Measurements from ENCODE around the gene SLC6A8. TPM values are rescaled to one million over a fixed set of nuclear protein-coding genes. Genes with fewer than 3 reads are reported as not detected.

The SLC6A8 gene
- total and polyA plus RNA-seq, 2 donors (not counting 1 experiment from before 2014, with no cell fraction given): 0.49 to 2.9 TPM

- DNase-seq: no peak
- intact Hi-C loops (cut with micrococcal nuclease): no loop called here
- H4K20me1 ChIP-seq (ENCODE audit: control insufficient read depth, insufficient read depth, low read length, poor library complexity, severe bottlenecking): no peaks in the 10 kb centered on the region
- ChIA-PET POLR2A (no interaction called here), CTCF (interaction anchor here (1.1 kb wide), 1 partner anchor 117 kb away, joined by 4 read pairs; no protein-coding TSS in a partner anchor)
- no peak overlapping the region for H2AFZ ChIP-seq (ENCODE audit: insufficient read depth, low read depth, low read length, poor library complexity, severe bottlenecking)
- TF ChIP-seq EZH2 (IDR thresholded peaks at IDR 0.05; ENCODE audit: borderline replicate concordance, insufficient read depth, low read depth, low read length, poor library complexity, severe bottlenecking) (no peak), CTCF (IDR thresholded peaks at IDR 0.05) (no peak)
- no peaks in the 10 kb centered on the region for H3K9me3 ChIP-seq (ENCODE audit: control extremely low read depth in 1 of 3, control insufficient read depth in 2 of 3, insufficient read depth in 1 of 3, low read length in 2 of 3)
- Mint-ChIP-seq H3K27ac (no peak overlapping the region), H3K4me3 (no peak overlapping the region), H3K9me3 (ENCODE audit: insufficient read depth) (no peaks in the 10 kb centered on the region), H3K4me1 (peaks cover 12% of the 10 kb centered on the region), H3K27me3 (peaks cover 27% of the 10 kb centered on the region)
- no peaks in the 10 kb centered on the region for H3K36me3 ChIP-seq (replicated peaks in 1 of 2; ENCODE audit: control extremely low read depth in 1 of 2, control insufficient read depth in 1 of 2, extremely low read depth in 1 of 2, insufficient read depth in 2 of 2, low read length in 1 of 2)
- no peak overlapping the region for H3K4me3 ChIP-seq (ENCODE audit: control extremely low read depth in 1 of 5, extremely low read depth in 1 of 5, insufficient read depth in 1 of 5, low read depth in 2 of 5, low read length in 4 of 5)
- H3K4me1 ChIP-seq (ENCODE audit: control insufficient read depth in 2 of 2, insufficient read depth in 2 of 2, low read length in 2 of 2): peaks cover 0 to 6% of the 10 kb centered on the region in 2 donors
- no peak overlapping the region for H3K27ac ChIP-seq (ENCODE audit: low read length in 2 of 2)
- no peak overlapping the region for H3K4me2 ChIP-seq (replicated peaks; ENCODE audit: low read depth, low read length, poor library complexity, severe bottlenecking)
- 95% methylated on average over 18 of the region's 27 CpGs for WGBS (ENCODE audit: insufficient coverage)
- peaks cover 0 to 20% (median 0%) of the 10 kb centered on the region in 4 experiments for H3K27me3 ChIP-seq (replicated peaks in 1 of 4; ENCODE audit: control extremely low read depth in 1 of 4, control insufficient read depth in 3 of 4, insufficient read depth in 4 of 4, low read length in 3 of 4)
- no peaks in the 10 kb centered on the region for H3K79me2 ChIP-seq (ENCODE audit: control insufficient read depth, insufficient read depth, low read length)
- ATAC-seq (ENCODE audit: low read depth): no peak
- H3K9ac ChIP-seq (ENCODE audit: low read length): no peak overlapping the region
Observed at GRCh38 chrX:153671589-153672530, 15.9 kb upstream of the SLC6A8 start.

All from B cell (primary cell).